Ishikawa (cell line): ENCODE results near the gene RNASEH2A.

ENCODE experiments used
- CEBPB ChIP-seq: IDR thresholded peaks from 2 replicates; pipeline ENCODE4 v1.6.1; 2012
- CREB1 ChIP-seq: IDR thresholded peaks from 2 replicates; pipeline ENCODE4 v1.6.1; 2012; ENCODE audit warnings: low read depth
- EGR1 ChIP-seq: IDR thresholded peaks from 2 replicates; pipeline ENCODE4 v1.6.1; 2012
- EP300 ChIP-seq: IDR thresholded peaks from 2 replicates; pipeline ENCODE4 v1.6.1; 2012; ENCODE audit warnings: borderline replicate concordance
- FOXM1 ChIP-seq: IDR thresholded peaks from 2 replicates; pipeline ENCODE4 v1.6.1; 2012; ENCODE audit warnings: low read depth, borderline replicate concordance
- MAX ChIP-seq: IDR thresholded peaks from 2 replicates; pipeline ENCODE4 v1.6.1; 2012
- NFIC ChIP-seq: IDR thresholded peaks from 2 replicates; pipeline ENCODE4 v1.6.1; 2012
- RAD21 ChIP-seq: IDR thresholded peaks from 2 replicates; pipeline ENCODE4 v1.6.1; 2012; ENCODE audit warnings: low read depth
- REST ChIP-seq: IDR thresholded peaks from 2 replicates; pipeline ENCODE4 v1.6.1; 2012; ENCODE audit warnings: low read depth, mild to moderate bottlenecking
- TAF1 ChIP-seq: IDR thresholded peaks from 2 replicates; pipeline ENCODE4 v1.6.1; 2012; ENCODE audit warnings: low read depth, mild to moderate bottlenecking
- TCF12 ChIP-seq: IDR thresholded peaks from 2 replicates; pipeline ENCODE4 v1.6.1; 2012; ENCODE audit warnings: low read depth
- TEAD4 ChIP-seq: IDR thresholded peaks from 2 replicates; pipeline ENCODE4 v1.6.1; 2012
- USF1 ChIP-seq: IDR thresholded peaks from 2 replicates; pipeline ENCODE4 v1.6.1; 2012
- YY1 ChIP-seq: IDR thresholded peaks from 2 replicates; pipeline ENCODE4 v1.6.1; 2012; ENCODE audit warnings: low read depth
- ZBTB7A ChIP-seq: IDR thresholded peaks from 2 replicates; pipeline ENCODE4 v1.6.1; 2012; ENCODE audit warnings: low read depth

RNASEH2A gene

GRCh38 chr19:12842511-12842910, 36.1 kb downstream of the RNASEH2A start:
- no peak for TF ChIP-seq CREB1
- no peak for TF ChIP-seq EGR1
- no peak for TF ChIP-seq EP300
- TF ChIP-seq TCF12 = no peak
- TF ChIP-seq CEBPB = no peak
- no peak for TF ChIP-seq REST
- TF ChIP-seq ZBTB7A = no peak
- no peak for TF ChIP-seq USF1
- TF ChIP-seq TEAD4 = no peak
- no peak for TF ChIP-seq TAF1
- TF ChIP-seq RAD21 = no peak
- TF ChIP-seq NFIC = no peak

GRCh38 chr19:12843328-12843727, 36.9 kb downstream of the RNASEH2A start:
- TF ChIP-seq RAD21 (no peak), EP300 (no peak), NFIC (no peak), YY1 (no peak), CEBPB (no peak), MAX (no peak), TEAD4 (no peak), CREB1 (no peak)

- no peak for TF ChIP-seq YY1
- TF ChIP-seq NFIC = no peak
- TF ChIP-seq TCF12 = no peak
- TF ChIP-seq REST = no peak
- no peak for TF ChIP-seq CREB1
- TF ChIP-seq FOXM1 = no peak
- TF ChIP-seq MAX = no peak
- TF ChIP-seq CEBPB = no peak
- TF ChIP-seq USF1 = no peak
These were observed 37.8 kb downstream of the RNASEH2A start for GRCh38 chr19:12843999-12844732.

GRCh38 chr19:12847159-12848139, 41.1 kb downstream of the RNASEH2A start:
- TF ChIP-seq EP300 = no peak
- peak; percentile 69 for TF ChIP-seq USF1
- TF ChIP-seq TCF12 = peak; percentile 23; the same call in 1 of the 2 replicates
- peak; percentile 88 for TF ChIP-seq RAD21
- no peak for TF ChIP-seq TEAD4
- 0 out of 2 replicates have a peak, but pooled peaks have one; percentile 39 for TF ChIP-seq MAX

- TF ChIP-seq NFIC (no peak), TCF12 (no peak), CREB1 (no peak), CEBPB (no peak), ZBTB7A (no peak), MAX (no peak), YY1 (no peak), USF1 (no peak), EP300 (no peak), FOXM1 (no peak), RAD21 (no peak), TAF1 (no peak), EGR1 (no peak), REST (no peak), TEAD4 (no peak)
These were observed 50.3 kb downstream of the RNASEH2A start for GRCh38 chr19:12856653-12857052.
